Left hindlimb (tissue), 1 donor: ENCODE measurements around the gene TGFBR1.

Experiments used
- DNase-seq: peaks from one replicate; pipeline ENCODE4 v3.0.0-alpha.2; 2018

Gene TGFBR1

GRCh38 chr9:99138424-99139284 is 33.7 kb downstream of the TGFBR1 start:
- no peak for DNase-seq

DNA sequence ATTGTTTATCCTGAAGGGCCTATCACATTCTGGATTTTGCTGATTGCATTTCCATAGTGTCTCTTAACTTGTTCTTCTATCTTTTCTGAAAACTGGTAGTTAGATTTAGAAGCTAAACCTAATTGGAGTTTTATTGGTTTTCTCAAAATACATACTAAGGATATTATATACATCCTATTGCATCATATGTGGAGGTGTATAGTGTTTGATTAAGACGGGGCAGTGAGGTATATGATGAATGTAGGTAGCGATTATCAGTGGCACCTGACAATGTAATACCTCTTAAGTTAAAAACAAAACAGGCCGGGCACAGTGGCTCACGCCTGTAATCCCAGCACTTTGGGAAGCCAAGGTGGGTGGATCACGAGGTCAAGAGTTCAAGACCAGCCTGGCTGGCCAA is 35.0 kb downstream of the TGFBR1 start:
- DNase-seq: no peak

- DNase-seq: peak; percentile 47
These were observed 35.9 kb downstream of the TGFBR1 start for GRCh38 chr9:99140685-99141314.

GRCh38 chr9:99141849-99142248 is 36.9 kb downstream of the TGFBR1 start:
- no peak for DNase-seq

GRCh38 chr9:99142275-99142674 is 37.4 kb downstream of the TGFBR1 start:
- DNase-seq: no peak

- no peak for DNase-seq
These were observed 38.7 kb downstream of the TGFBR1 start for GRCh38 chr9:99143655-99144054.

DNA sequence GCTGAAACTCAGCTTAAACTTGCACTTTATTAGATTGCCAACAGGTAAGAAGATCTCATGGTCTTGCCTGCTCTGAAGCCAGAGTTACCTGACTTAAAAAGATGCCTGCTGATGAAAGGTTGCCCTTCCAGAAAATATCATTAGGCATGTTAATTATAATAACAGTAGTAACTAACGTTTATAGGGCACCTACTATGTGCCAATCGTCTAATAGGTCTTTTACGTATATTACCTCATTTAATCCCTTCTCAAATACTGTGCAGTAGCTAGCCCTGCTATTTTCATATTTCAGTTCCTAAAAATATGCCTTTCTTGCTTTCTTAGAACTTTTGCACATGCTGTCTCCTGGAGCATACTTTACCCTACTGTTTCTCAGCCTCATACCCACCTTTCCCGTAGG is 40.1 kb downstream of the TGFBR1 start:
- DNase-seq: no peak

GRCh38 chr9:99146574-99146973 is 41.7 kb downstream of the TGFBR1 start:
- DNase-seq: no peak

GRCh38 chr9:99147177-99147576 is 42.3 kb downstream of the TGFBR1 start:
- DNase-seq: no peak

DNA sequence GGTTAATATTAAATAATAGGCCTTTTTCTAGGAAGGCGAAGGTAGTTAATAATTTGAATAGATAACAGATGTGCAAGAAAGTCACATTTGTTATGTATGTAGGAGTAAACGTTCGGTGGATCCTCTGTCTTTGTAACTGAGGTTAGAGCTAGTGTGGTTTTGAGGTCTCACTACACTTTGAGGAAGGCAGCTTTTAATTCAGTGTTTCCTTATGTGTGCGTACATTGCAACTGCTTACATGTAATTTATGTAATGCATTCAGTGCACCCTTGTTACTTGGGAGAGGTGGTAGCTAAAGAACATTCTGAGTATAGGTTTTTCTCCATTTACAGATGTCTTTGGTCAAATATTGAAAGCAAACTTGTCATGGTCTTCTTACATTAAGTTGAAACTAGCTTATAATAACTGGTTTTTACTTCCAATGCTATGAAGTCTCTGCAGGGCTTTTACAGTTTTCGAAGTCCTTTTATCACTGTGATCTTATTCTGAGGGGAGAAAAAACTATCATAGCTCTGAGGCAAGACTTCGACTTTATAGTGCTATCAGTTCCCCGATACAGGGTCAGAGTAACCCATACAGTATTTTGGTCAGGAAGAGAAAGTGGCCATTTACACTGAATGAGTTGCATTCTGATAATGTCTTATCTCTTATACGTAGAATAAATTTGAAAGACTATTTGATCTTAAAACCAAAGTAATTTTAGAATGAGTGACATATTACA is 45.7 kb downstream of the TGFBR1 start:
- no peak for DNase-seq

DNA sequence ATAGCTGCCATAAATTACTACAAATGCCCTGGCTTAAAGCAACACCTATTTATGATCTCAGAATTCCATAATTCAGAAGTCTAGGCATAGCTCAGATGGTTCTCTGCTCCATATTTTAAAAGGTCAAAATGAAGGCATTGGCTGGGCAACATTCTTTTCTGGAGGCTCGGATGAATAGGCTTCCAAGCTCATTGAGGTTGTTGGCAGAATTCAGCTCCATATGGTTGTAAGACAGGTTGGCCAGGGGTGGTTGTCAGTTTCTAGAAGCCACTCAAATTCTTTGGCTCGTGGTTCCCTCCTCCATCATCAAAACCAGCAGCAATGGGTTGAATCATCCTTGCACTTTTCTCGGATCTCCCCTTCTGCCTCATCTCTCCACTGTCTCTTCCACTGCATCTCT is 49.4 kb downstream of the TGFBR1 start:
- no peak for DNase-seq

DNA sequence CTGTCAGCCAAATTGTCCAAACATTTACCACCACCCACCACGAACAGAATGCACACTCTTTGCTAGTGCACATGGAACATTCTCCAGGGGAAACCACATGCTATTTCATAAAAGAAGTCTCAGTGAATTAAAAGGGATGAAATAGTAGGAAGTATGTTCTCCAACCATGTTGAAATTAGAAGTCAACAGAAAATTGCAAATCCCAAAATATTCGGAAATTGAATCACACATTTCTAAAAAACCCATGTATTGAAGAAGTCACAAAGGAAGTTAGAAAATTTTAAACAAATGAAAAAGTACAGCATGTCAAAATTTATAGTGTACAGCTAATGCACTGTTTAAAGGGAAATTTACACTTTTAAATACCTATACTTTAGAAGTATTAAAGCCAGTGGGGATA is 50.8 kb downstream of the TGFBR1 start:
- no peak for DNase-seq

GRCh38 chr9:99158629-99159028 is 53.7 kb downstream of the TGFBR1 start:
- no peak for DNase-seq

DNA sequence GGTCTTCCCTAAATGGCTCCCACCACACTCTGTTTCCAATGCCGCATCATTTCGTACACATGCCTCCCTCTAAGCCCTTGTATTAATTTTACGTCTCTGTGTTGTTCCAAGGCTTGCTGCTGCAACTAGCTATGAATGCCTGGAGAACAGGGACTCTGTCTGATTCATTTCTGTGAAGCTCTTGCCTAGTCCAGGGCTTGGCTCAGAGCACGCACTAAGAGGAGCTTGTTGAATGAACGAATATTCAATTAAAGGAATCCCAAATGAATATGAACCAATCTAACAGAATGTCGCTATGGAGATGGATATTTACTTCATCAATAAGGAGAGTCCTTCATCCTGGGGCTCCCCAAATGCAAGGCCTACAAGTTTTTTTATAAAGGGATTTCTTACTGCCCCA is 55.3 kb downstream of the TGFBR1 start:
- DNase-seq: no peak

- DNase-seq: no peak
These were observed 57.9 kb downstream of the TGFBR1 start for GRCh38 chr9:99162759-99163364.

DNA sequence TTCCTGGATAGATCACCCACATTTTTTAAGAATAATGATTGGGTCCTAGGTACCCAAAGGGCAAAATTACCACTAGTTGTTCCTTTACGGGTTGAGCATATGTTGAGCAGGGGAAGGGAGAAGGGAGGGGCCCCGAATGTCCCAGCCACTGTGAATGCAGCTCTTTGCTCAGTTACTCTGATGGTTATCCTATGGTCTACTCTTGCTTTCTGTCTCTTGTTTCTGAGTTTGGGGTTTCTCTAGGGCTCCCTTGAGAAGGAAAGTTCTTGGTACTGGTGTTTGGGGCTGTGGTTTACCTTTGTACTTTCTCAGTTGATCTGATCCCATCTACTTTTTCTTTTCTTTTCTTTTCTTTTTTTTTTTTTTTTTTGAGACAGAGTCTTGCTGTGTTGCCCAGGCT is 61.2 kb downstream of the TGFBR1 start:
- no peak for DNase-seq

DNA sequence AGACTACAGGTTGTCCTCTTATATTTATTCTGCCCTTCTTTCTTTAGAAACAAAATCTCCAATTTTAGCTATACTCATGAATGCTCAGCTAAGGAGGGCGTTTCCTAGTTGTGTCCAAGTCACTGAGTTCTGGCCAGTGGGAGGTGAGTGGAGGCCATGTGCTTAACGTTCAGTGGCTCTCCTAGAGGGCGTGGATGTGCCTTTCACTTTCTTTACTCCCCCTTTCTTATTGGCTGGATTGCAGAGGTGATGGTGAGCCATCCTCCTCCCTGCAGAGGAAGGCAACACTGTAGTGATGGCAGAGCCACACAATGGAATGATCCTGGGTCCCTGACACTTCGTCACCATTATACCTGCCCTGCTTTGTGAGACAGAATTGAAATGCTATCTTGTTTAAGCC is 62.2 kb downstream of the TGFBR1 start:
- no peak for DNase-seq

DNA sequence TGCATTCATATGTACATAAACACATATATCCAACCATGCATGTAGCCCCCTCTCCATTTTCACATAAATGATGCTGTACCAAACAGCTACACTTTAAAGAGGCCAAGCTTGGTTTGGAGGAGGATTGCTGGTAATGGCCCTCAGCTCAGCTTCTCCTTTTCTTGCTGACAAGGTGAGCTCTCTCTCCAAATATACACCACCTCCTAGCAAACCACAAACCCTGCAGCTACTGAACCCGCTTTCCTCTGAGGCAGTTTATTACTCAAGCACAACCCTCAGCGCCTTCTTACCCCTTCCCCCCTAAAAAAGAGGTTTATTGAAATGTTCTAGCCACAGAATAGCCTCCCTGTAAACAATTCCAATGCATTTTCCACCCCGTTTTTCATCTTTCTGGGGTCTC is 62.8 kb downstream of the TGFBR1 start:
- DNase-seq: no peak

GRCh38 chr9:99169086-99169485 is 64.2 kb downstream of the TGFBR1 start:
- no peak for DNase-seq

DNA sequence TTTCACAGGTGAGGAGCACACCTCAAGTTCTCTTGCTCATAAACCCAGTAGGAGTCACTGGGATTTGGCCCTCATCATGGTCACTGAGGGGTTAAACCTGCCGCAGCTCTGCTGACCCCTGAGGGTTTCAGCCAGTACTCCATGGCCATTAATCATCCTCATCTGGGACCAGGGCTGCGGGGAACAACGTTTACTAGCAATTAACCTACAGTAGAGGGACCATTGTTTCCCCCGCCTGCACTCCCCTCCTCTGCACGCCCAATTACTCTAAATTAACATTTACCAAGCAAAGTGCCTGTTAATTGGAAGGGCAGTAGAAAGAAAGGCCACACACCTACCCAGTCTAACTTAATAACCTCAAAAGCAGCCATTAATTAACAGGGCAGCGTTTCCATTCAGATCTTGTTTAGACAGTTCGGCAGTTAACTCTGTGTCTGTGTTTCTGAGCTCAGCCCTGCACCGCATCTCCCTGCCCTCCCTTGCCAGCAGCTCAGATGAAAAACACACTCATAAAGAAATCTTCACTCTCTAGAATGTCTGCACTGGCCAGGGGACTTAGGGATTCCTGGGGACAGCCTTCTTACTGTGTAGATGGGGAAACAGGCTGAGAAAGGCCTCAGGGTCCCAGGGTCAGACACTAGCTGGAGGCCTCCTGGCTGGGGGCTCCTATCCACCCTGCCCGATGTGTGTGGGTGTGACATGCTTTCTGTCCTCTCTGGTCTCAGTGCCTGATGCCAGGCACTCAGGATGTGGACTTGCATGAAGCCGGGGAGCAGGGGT is 65.3 kb downstream of the TGFBR1 start:
- DNase-seq: no peak

DNA sequence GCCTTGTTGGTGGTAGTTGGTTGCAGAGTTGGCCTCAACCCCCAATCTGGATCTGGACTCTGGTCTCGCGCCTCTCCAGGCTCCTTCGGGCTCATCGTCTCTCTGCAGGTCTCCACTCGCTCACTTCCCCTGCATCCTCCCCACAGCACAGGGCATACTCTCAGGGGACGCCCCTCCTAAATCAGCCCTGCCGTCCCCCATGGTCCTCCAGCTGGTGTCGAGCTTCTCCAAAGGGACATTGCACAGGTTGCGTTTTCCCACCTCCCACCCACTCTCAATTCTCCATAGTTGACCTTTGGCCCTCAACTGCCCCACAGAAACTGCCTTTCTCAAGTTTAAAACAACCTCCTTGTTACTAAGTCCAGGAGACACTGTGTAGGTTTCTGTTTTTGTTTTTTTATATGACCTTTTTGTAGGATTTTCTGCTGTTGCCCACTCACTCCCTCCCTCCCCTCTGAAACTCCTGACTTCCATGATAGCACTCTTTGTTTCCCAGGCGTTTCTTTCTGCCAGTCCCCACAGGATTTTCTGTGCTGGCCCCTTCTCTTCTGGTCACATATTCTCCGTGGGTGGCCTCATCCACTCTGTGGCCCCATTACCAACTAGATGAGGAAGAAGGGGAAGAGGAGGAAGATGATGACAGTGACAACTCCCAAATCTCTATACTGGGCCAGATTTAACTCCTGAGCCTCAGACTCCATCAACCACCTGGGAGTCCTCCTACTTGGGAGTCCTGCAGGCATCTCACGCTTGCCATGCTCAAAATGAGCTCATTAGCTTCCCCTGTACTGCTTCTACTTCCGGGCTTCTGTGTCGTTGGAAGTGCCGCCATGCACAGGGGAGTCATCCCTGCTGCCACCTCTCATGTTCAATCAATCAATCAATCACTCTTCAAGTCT is 66.6 kb downstream of the TGFBR1 start:
- no peak for DNase-seq
